Adrenal gland (tissue), 5 donors: Measurements from ENCODE around the gene MYO9B.

Source experiments
- POLR2A ChIP-seq, 2 donors: fragments of 450-650 bp; IDR thresholded peaks; one replicate each; pipeline ENCODE4 v1.6.1; 2017; ENCODE audit warnings: antibody characterized with exemption in 2 of 2, mild to moderate bottlenecking in 2 of 2, moderate library complexity in 1 of 2
- TF ChIP-seq, protein P1 (sequence below), 6 experiments: fragments of 450-650 bp in 4 of 6; fragments of 200-600 bp in 2 of 6; sonication (generic) in 1 of 6; IDR thresholded peaks; 1 replicate in 5 of 6; 2 replicates in 1 of 6; pipeline versions ENCODE4 v1.5.1 to v1.8.0; 2016 to 2021; ENCODE audit warnings: antibody characterized with exemption in 6 of 6, mild to moderate bottlenecking in 2 of 6, moderate library complexity in 1 of 6
- donor health status: DM: no; HTN: no; CAD: no.

DNA sequence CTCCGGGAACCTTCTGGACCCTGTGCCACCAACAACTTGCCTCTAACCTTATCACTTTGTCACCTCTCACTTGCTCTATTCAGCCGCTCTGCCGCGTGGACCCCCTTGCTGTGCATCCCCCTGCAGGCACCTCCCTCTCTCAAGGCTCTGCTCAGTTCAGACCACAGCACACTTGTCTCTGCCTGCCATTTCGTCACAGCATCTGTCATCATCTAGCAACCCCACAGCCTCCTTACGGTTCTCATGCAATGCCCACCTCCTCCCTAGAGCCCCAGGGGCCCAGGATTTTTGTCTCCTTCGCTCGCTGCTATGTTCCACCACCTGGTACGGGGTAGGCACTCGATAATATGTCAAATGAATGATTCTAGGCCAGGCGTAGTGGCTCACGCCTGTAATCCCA is 5.2 kb upstream of the MYO9B start:
- TF ChIP-seq, protein P1, sequence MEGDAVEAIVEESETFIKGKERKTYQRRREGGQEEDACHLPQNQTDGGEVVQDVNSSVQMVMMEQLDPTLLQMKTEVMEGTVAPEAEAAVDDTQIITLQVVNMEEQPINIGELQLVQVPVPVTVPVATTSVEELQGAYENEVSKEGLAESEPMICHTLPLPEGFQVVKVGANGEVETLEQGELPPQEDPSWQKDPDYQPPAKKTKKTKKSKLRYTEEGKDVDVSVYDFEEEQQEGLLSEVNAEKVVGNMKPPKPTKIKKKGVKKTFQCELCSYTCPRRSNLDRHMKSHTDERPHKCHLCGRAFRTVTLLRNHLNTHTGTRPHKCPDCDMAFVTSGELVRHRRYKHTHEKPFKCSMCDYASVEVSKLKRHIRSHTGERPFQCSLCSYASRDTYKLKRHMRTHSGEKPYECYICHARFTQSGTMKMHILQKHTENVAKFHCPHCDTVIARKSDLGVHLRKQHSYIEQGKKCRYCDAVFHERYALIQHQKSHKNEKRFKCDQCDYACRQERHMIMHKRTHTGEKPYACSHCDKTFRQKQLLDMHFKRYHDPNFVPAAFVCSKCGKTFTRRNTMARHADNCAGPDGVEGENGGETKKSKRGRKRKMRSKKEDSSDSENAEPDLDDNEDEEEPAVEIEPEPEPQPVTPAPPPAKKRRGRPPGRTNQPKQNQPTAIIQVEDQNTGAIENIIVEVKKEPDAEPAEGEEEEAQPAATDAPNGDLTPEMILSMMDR (IDR thresholded peaks at IDR 0.05) = no peak
- TF ChIP-seq POLR2A (IDR thresholded peaks at IDR 0.05) = no peak
